GM12875 (cell line): ENCODE results near the gene GAA.

Experiments
- H3K4me3 ChIP-seq: one replicate; pipeline ENCODE4 v1.5.1; 2011; ENCODE audit warnings: low read depth, low read length, control low read depth
- CTCF ChIP-seq: IDR thresholded peaks from 2 replicates; pipeline ENCODE4 v1.5.1; 2011; ENCODE audit warnings: low read depth, mild to moderate bottlenecking, control low read depth, inconsistent platforms, low read length, moderate library complexity, borderline replicate concordance; ENCODE audit not compliant: insufficient read depth

Gene GAA

GRCh38 chr17:80091376-80091775 lies 10.0 kb upstream of the GAA start:
- TF ChIP-seq CTCF = no peak

GRCh38 chr17:80092959-80093358 lies 8.4 kb upstream of the GAA start:
- TF ChIP-seq CTCF = no peak
- H3K4me3 ChIP-seq = no peak overlapping the region

More at GRCh38 chr17:80091376-80091775, 10.0 kb upstream of the GAA start:
- no peak overlapping the region for H3K4me3 ChIP-seq

- no peak for TF ChIP-seq CTCF
- H3K4me3 ChIP-seq = no peak overlapping the region
These were observed 6.1 kb upstream of the GAA start for GRCh38 chr17:80095038-80095843.

- TF ChIP-seq CTCF = no peak
- no peak overlapping the region for H3K4me3 ChIP-seq
These were observed 5.4 kb upstream of the GAA start for GRCh38 chr17:80095844-80096475.

- TF ChIP-seq CTCF = no peak
- no peak overlapping the region for H3K4me3 ChIP-seq
These were observed 4.8 kb upstream of the GAA start for GRCh38 chr17:80096561-80097021.

GRCh38 chr17:80097127-80097621 lies 4.2 kb upstream of the GAA start:
- no peak for TF ChIP-seq CTCF
- H3K4me3 ChIP-seq = no peak overlapping the region
